ENCODE measurements around the gene STPG4.
"Not testable (repeated sequence)": the region's sequence is repeated elsewhere in the genome, so short reads cannot be mapped to it uniquely, and the experiment has no call there.

STPG4 gene, protein sequence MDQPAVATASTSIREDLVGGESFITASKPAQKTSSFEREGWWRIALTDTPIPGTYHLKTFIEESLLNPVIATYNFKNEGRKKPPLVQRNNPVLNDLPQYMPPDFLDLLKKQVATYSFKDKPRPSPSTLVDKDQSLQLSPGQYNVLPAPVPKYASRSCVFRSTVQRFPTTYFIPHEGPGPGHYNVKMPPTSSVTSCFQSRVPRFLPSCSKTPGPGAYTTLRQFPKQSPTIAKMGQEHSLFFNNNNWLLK

DNA sequence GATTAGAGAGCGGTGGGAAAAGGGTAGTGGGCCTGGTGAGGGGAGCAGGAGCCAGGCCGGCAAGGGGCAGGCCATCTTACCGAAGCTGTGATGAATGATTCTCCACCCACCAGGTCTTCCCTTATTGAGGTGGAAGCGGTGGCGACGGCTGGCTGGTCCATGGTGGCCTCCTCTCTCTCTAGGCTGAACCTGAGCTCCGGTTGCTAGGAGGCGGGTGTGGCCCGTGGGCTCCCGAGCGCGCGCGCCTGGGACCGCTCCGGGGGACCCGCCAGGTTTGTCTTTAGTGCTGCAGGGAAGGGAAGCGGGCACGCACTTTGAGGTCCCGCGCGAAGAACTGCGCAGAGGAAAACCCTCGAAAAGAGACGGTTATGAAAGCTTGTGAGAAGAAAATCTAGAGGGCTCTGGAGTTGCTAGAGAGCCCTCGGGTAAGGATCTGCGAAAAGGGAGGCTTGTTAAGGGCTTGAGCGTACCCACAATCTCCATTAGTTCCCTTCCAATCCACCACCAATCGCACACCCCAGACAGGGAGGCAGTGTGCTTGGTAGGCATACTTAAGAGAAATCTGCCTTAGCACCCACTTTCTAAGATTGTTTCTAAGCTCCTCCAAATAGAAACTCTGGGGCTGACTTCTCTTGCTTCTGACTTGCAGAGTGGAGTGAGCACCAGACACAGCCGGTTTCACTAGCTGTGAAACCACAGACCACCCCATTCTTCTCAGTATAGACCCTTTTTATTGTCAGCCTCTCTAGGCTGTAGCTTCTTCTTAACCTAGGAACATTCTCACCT is at the start of gene STPG4:
Gene STPG4, minus strand, starts transcription at position 218 of the 786 bp plus-strand sequence. Its CDS starts 57 bp downstream, at position 161.
- no peak for DNase-seq

DNA sequence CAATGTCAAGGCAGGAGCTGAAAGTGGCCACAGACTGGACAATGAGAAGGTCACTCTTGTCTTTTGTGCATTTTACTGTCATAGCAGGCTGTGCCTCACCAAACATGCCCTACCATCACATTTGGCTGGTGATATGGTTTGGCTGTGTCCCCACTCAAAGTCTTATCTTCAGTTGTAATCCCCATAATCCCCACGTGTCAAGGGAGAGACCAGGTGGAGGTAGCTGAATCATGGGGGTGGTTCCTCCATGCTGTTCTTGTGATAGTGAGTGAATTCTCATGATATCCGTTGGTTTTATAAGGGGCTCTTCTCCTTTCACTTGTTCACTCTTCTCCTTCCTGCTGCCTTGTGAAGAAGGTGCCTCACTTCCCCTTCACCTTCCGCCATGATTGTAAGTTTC is 49.6 kb upstream of the STPG4 start:
- DNase-seq = no peak

DNA sequence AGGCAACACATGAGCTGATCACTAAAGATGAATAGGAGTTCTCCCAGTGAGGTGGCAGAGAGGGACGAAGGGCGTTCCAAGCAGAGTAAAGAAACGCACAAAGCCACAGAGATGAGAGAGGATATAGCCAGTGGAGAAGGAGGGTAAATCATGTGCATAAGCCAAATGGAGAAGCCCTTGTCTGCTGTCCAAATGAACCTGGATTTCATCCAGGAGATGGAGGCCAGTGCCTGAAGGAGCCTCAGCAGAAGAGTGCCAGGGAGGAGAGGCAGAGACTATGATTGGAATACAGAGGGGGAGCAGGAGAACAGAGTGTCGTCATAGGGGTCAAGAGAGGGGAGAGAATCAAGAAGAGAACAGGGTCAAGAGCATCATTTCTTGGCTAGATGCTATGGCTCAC is 48.9 kb upstream of the STPG4 start:
- no peak for DNase-seq

DNA sequence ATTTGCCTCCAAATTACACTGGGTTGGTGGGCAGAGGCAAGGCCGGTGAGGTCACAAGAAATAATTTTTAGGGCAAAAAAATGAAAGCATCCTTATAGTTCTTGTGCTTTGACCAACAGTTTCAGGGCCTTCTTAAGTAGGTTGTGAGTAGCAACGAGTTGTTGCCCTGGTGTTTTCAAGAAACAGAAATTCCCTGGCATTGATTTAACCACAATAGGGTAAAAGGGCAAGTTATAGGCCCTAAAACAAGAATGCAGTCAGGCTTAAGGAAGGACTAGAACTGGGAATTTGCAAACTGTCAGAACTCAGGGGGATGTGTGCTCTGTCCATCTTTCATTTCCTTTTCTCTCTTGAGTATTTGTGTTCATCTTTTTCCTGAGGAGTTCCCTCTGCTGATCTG is 46.1 kb upstream of the STPG4 start:
- no peak for DNase-seq

DNA sequence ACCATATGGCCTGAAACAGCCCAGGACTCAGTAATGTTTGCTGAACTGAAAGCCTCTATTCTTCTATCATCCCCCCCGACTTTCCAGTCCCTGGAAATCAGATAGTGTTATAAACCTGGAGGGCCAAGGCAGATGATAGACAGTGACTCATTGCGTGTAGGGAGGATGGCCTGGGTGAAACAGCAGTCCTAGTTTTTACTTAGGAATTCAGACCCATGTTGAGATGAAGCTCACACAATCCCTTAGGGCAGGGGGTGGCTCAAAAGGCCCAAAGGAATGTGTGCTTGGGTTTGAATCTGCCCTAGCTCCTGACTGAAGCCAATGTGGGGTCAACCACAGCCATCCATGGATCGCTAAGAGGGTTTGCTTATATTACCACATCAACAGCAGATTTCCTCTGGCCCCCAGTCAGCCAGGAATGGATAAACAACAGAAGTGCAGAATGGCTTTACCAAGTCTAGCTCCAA is 43.9 kb upstream of the STPG4 start:
- DNase-seq = no peak

DNA sequence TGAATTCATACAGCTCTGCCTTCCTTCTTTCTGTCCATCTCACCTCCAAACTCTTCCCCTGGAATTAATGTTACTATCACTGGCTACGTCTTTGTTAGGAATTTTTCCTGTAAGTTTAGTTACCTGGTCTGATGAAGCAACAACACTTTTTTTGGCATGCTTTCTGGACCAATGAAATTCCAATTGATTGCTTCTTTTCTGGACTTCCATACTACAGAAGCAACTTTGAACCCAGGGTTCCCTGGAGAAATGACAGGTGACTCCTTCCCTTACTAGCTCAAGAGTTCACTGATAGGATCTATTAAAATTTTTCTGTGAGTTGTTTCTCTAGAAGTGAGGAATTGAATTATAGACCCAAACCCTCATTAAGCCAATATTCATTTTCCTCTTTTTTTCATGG is 41.4 kb upstream of the STPG4 start:
- DNase-seq = no peak

DNA sequence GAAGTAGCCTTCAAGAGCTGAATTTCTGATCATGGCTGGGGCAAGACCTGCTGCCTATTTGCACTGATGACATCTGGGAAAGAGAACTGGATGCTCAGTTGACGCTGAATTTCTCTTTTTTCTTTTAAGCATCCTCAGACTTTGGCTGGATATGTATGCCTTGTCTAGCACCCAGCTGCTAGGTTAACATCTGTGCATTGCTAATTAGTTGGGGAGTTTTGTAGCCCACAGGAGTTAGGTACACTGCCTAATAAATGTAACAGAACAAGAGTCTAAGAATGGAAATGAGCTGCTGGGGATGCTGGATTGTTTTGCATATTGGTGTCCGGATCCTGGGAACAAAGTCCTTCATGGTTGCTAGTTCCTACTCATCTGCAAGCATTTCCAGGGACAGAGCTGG is 40.9 kb upstream of the STPG4 start:
- DNase-seq = no peak

DNA sequence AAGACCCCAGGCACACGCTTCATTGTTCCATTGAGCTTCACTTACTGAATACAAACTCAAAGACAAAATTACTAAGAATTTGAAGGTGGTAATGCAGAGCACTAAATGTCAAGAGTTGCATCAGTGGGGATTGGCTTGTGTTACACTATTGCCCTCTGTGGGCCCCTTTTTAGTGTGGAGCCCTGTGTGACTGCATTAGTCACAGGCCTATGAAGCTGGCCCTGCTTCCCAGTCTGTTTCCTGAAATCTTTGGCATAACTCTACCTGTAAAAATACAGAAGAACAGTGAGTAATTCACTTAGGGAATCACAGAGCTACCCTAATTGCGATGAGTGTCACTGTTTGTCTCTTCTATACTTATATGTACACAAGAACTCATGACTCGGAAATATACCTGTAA is 40.0 kb upstream of the STPG4 start:
- DNase-seq = no peak

DNA sequence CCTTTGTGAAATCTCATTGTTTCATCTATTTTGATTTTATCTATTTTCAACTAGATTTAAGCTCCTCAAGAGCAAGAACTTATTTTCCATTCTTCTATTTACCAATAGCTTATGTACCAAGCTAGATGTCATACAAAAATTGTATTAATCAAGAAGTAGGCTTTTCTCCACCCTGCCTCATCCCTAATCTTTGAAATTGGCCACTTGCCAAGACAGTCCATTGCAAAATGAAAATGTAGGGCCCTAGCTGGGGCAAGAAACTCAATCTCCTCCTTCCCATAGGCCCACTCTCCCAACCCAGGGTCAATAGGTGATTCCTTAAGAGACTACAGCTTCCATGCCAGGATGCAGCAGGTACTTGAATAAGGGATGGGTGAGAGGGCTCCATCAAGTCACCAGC is 39.3 kb upstream of the STPG4 start:
- no peak for DNase-seq

DNA sequence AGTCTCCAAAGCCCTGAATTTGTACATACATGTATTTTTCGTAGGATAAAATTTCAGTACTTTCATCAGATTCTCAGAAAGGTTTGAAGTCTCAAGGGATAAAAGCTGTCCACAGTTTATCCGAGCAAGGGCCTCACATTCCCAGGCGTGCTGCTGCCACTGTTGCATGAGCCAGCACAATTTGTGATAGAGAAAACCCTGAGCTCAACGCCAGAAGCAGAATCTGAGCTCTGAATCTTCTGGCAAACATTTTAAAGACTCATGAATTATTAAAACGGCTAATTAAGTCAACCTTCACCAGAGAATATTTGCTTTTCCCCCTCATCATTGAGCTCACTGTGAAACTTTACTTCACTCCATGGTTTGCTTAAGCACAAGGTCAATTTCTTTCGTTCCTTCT is 38.5 kb upstream of the STPG4 start:
- DNase-seq = no peak

DNA sequence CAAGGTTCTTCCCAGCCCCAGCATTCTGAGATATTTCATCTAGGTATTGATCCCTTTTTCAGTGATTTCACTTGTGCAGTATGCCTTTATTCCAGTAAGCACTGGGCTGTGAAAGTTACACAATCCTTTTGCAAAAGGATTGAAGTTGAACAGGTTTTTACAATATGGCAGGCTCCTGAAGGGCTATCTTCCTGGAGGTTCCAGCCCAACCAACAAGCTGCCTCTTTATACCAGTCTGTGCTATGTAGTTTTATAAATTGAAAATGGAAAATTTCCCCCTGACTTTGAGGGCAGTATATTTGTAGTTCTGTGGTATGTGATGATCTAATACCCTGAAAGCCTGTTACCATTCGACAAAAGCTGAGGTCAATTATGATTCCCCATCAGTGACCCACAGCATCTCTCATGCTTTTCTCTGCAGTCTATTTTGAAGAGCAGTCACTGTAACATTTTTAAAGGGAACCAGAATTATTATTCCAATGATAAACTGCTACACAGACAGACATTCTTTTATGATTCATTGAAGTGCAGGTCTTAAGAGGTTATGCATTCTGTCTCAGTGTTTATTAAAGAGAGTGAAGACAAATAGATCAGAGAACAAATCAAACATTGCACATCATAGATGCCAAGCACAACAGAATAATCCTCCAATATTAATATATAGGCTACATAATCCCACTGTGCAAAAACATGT is 35.2 kb upstream of the STPG4 start:
- DNase-seq = no peak

DNA sequence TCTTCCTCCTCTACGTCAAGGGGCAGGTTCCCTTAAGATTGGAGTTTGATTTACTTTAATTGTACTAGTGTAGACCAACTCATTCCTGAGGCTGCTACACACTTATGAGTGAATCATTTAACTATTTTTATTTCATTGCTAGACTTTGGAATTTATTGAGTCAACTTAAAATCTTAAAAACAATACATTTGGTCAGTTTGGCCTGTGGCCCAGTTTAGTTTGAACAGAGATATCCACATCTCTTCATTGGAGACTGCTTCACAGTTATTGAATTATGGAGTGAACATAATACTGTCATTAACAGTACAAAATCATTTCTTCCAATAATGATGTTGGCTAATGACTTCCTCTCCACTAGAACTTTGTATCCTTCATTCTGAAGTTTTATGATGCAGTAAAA is 34.5 kb upstream of the STPG4 start:
- DNase-seq = no peak

DNA sequence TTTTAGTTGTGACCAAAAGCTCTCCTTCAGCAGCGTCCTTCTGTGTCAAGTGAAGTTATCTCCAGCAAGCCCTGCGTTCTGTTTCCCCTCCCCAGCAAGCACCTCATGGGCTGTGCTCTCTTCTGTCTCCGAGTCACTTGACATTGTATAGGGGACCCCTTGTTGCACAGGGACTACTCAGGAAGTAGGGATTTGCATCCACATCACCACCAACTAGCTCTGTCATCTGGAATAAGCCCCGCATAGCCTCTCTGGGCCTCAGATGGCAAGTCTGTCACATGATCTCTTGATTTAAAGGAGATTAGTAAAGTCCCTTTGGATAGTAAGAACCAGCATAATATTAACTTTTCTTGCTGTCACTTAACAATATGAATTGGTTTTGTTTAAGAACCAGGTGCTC is 32.0 kb upstream of the STPG4 start:
- no peak for DNase-seq

DNA sequence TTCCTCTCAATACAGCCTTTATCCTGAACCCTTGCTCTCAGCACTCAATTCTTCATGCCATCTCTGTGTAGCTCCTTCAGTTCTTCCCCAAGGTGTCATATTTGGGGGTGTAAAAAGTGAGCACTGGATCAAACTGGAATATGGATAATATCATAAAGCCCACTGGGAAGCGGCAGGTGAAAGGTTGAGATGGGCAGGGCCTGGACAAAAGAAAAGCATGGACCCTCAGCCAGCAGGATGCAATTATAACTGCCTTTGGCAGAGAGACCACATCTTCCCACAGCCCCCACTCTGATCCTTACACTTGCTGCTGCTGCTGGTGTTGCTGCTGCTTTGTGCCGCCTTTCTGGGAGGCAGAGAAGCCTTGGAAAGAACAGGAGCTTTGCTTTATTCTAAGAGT is 31.2 kb upstream of the STPG4 start:
- DNase-seq = no peak

DNA sequence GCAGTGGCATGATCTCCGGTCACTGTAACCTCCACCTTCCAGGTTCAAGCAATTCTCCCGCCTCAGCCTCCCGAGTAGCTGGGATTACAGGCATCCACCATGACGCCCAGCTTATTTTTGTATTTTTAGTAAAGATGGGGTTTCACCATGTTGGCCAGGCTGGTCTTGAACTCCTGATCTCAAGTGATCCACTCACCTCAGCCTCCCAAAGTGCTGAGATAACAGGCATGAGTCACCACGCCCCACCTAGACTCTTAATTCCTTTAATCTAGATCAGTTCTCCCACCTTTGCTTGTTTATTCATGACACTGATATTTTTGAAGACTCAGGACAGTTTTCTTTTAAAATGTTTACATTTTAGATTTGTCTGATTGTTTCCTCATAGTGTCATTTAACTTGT is 30.0 kb upstream of the STPG4 start:
- not testable (repeated sequence) for DNase-seq

DNA sequence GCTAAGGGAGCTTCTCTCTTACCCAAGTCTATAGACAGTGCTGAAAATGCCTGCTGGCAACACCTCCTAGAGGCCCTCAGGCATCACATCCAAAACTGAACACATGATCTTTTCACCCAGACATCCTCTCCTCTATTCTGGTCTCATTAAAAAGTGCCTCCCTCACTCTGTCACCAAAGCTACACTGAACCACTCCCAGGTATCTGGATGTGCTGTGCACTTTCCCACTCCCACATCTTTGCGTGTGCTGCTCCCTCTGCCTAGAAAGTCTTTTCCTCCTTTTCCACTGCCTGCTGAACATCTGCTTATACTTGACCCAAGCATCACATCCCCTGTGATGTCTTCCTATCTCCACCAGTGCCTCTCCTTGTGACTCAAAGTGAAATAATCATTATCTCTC is 26.1 kb upstream of the STPG4 start:
- DNase-seq = no peak

DNA sequence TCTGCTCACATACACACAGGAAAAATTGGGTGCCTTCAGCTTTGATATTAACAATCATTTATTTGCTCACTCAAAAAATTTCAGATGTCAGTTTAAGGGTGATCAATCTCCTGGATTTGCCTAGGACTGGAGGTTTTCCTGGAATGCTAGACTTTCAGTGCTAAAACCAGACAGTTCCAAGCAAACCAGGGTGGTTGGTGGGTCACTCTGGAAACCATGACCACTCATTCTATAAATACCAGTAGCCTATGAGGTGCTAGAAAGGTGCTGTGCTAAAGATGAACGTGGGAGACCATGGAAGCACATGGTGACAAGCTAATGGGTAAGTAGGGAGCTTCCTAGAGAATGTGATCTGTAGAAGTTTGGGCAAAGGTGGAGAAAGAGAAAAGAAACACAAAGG is 25.4 kb upstream of the STPG4 start:
- DNase-seq = no peak

DNA sequence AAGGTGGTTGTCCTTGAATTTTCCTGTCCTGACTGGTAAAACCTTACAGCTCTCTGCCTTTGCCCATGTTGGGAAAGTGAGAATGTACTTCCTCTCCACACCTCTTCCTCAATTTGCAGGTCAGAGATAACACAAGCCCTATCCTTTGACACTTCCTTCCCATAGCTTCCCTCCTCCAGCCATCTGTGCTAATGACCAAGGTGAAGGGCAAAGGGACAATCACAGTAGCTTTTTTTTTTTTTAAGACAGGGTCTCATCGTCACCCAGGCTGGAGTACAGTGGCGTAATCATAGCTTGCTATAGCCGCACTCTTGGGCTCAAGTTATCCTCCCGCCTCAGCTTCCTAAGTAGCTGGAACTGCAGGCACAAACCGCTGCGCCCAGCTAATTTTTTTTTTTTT is 24.3 kb upstream of the STPG4 start:
- DNase-seq = no peak

DNA sequence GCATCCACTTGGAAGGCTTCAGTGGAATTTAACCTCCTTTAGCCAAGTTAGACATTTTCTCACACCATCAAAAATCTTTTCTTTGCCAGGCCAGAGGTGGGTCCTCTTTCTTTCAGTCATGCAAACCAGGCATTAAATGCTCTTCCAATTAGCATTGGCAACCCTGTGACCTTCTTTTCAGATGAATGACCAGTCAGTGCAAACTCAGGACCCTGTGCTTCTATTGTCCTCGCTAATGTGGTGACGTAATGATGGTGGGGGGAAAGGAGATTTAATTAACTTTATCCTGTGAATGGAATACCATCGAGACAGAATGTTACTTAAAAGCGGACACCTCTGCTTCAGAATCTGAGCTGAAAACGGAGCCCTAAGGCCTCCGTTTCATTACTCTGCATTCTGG is 23.2 kb upstream of the STPG4 start:
- DNase-seq = no peak

DNA sequence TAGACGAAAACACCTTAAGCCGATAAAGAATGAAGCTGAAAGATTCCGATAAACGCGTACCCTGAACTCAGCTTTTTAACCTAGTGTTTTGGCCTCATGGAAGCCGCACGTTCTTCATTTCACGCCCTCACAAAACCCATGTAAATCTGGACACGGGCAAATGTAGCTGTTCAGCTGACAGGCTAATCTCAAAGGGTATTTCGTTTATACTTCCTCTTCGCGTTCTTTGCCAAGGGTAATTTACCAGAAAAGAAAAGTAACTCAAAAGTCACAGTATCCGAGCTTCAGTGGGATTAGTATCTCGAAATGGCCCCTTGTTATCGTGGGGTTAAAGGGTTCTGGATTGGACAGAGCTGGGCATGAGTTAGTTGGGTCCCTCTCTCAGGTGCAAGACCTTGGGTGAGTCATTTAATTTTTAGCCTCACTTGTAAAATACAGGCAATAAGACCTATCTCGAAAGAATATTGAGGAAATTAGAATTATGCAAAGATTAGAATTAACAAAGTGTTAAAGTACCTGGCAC is 22.0 kb upstream of the STPG4 start:
- DNase-seq = peak; percentile 63

DNA sequence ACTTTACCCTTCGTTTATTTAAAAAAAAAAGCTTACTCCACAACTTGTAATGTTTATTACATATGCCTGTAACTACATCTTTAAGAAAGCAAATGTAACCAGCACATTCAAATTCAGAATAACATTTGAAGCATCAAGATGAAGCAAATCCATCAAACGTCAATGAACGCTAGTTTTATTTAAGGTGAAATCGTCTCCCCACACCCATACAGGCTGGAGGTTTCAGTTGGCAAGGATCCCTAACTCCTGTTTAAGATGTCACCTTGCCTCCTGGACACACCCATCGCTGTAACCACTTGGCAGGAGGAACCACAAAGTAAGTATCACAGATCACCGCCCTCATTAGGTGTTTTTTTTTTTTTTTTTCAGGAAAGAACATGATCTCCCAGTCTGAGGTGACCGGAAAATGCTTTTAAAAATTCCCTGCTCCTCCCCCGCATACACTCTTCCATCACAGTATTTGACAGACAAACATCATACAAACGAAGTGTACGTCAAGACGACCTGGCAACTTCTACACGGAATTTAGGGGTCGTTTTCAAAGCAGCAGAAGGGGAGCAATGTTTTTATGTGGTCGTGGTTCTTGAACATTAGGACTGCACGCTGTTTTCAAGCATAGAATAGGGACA is 19.7 kb upstream of the STPG4 start:
- DNase-seq = no peak

DNA sequence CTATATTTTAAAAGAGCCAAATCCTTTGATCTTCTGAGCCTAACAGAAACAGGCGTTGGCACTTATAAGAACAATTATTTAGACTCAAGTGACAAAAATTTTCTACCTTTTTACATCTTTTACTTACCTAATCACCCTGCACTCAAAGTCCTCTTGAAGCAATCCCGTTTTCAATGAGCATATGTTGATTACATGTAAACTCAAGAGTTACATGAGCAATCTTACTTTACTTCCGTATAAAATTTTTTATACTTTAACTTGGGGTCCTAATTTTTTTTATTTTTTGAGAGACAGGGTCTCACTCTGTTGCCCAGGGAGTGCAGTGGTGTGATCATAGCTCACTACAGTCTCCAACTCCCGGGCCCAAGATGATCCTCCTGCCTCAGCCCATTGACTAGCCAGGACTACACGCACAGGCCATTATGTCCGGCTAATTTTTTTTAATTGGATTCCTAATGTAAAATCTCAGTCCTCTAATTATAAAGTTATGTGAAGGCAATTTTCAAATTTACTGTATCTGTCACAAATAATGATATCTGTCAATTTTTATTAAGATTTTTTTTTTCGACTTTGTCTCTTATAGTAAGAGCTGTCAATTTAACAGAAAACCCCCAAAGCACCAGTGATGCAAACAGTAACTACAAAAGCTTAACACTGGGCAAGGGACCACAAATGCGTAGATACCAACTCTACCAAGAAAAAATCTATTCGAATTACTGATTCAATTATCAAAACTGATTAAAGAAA is 19.1 kb upstream of the STPG4 start:
- DNase-seq = no peak

Measured in KG1 (cell line).